ENCODE measurements around the gene KDM2B.

KDM2B gene

GRCh38 chr12:121436706-121437105, 144.1 kb downstream of the KDM2B start:
- H4K20me1 ChIP-seq (ENCODE audit: insufficient read depth, low read length), result no peaks in the 10 kb centered on the region
- H2AFZ ChIP-seq (ENCODE audit: low read length), result no peak overlapping the region
- no peaks in the 10 kb centered on the region for H3F3A ChIP-seq (ENCODE audit: insufficient read depth, low read length)
- no peaks in the 10 kb centered on the region for H3K79me2 ChIP-seq (ENCODE audit: insufficient read depth, low read length)
- H3K27ac ChIP-seq (ENCODE audit: low read depth, low read length, poor library complexity, severe bottlenecking), result no peak overlapping the region
- no peaks in the 10 kb centered on the region for H3K27me3 ChIP-seq (ENCODE audit: insufficient read depth, low read length)
- peaks cover 6% of the 10 kb centered on the region; the same call in 1 of the 2 replicates for H3K9me3 ChIP-seq (ENCODE audit: low read length)
- no peaks in the 10 kb centered on the region for H3K4me1 ChIP-seq (ENCODE audit: insufficient read depth, low read length, severe bottlenecking)
- H3K9ac ChIP-seq (ENCODE audit: low read length), result no peak overlapping the region
- H3K9me2 ChIP-seq (ENCODE audit: low read depth, low read length), result no peaks in the 10 kb centered on the region
- H3K36me3 ChIP-seq (ENCODE audit: insufficient read depth, low read length), result peaks cover 96% of the 10 kb centered on the region
- H3K4me3 ChIP-seq (ENCODE audit: low read depth, low read length, poor library complexity, severe bottlenecking), result no peak overlapping the region
- TF ChIP-seq CTCF (IDR thresholded peaks at IDR 0.05; ENCODE audit: low read length) (no peak), EZH2 (IDR thresholded peaks at IDR 0.05; ENCODE audit: borderline replicate concordance, low read length) (no peak)
- no peak overlapping the region for H3K4me2 ChIP-seq (ENCODE audit: low read length)

GRCh38 chr12:121432740-121433480, 147.9 kb downstream of the KDM2B start:
- Histone ChIP-seq H3K79me2 (ENCODE audit: insufficient read depth, low read length) (no peaks in the 10 kb centered on the region), H3K27ac (ENCODE audit: low read depth, low read length, poor library complexity, severe bottlenecking) (no peak overlapping the region), H3K9me2 (ENCODE audit: low read depth, low read length) (no peaks in the 10 kb centered on the region), H3K9me3 (ENCODE audit: low read length) (peaks cover 4% of the 10 kb centered on the region; the same call in 1 of the 2 replicates), H3K4me3 (ENCODE audit: low read depth, low read length, poor library complexity, severe bottlenecking) (no peak overlapping the region), H3K27me3 (ENCODE audit: insufficient read depth, low read length) (no peaks in the 10 kb centered on the region), H3F3A (ENCODE audit: insufficient read depth, low read length) (no peaks in the 10 kb centered on the region), H3K9ac (ENCODE audit: low read length) (no peak overlapping the region), H3K36me3 (ENCODE audit: insufficient read depth, low read length) (peaks cover 96% of the 10 kb centered on the region), H3K4me2 (ENCODE audit: low read length) (no peak overlapping the region), H4K20me1 (ENCODE audit: insufficient read depth, low read length) (no peaks in the 10 kb centered on the region), H3K4me1 (ENCODE audit: insufficient read depth, low read length, severe bottlenecking) (no peaks in the 10 kb centered on the region), H2AFZ (ENCODE audit: low read length) (no peak overlapping the region)
- TF ChIP-seq EZH2 (IDR thresholded peaks at IDR 0.05; ENCODE audit: borderline replicate concordance, low read length) (no peak), CTCF (IDR thresholded peaks at IDR 0.05; ENCODE audit: low read length) (no peak)

- Histone ChIP-seq H3K9me2 (ENCODE audit: low read depth, low read length) (no peaks in the 10 kb centered on the region), H3K4me2 (ENCODE audit: low read length) (no peak overlapping the region), H3K27ac (ENCODE audit: low read depth, low read length, poor library complexity, severe bottlenecking) (no peak overlapping the region), H3K9me3 (ENCODE audit: low read length) (no peaks in the 10 kb centered on the region; the same call in 1 of the 2 replicates), H3F3A (ENCODE audit: insufficient read depth, low read length) (peaks cover 2% of the 10 kb centered on the region; the same call in 1 of the 2 replicates), H4K20me1 (ENCODE audit: insufficient read depth, low read length) (no peaks in the 10 kb centered on the region), H3K9ac (ENCODE audit: low read length) (no peak overlapping the region), H3K4me3 (ENCODE audit: low read depth, low read length, poor library complexity, severe bottlenecking) (no peak overlapping the region), H3K4me1 (ENCODE audit: insufficient read depth, low read length, severe bottlenecking) (peaks cover 5% of the 10 kb centered on the region), H3K79me2 (ENCODE audit: insufficient read depth, low read length) (no peaks in the 10 kb centered on the region), H3K36me3 (ENCODE audit: insufficient read depth, low read length) (peaks cover 96% of the 10 kb centered on the region), H2AFZ (ENCODE audit: low read length) (no peak overlapping the region), H3K27me3 (ENCODE audit: insufficient read depth, low read length) (no peaks in the 10 kb centered on the region)
- no peak for TF ChIP-seq EZH2 (IDR thresholded peaks at IDR 0.05; ENCODE audit: borderline replicate concordance, low read length)
- no peak for TF ChIP-seq CTCF (IDR thresholded peaks at IDR 0.05; ENCODE audit: low read length)
Observed at GRCh38 chr12:121430833-121431415, 149.9 kb downstream of the KDM2B start.
